A673 (cell line): ENCODE measurements around the gene DISP3. TPM values are rescaled to one million over a fixed set of nuclear protein-coding genes. Genes with fewer than 3 reads are reported as not detected.
"Not testable (repeated sequence)": the region's sequence is repeated elsewhere in the genome, so short reads cannot be mapped to it uniquely, and the experiment has no call there.

Source experiments
- BruUV-seq: library from RNA; stranded (reverse); fragments of 400-500 nt; replicated peaks from 2 replicates; lab custom pipeline; 2021; lab: Mats Ljungman, UMichigan
- CTCF ChIA-PET: fragments of 300-600 bp; sonication (Branson Sonifier 250); formaldehyde crosslinking; loops from one replicate; lab custom pipeline; 2022; ENCODE audit warnings: antibody characterized with exemption; lab: Charles Lee
- POLR2A ChIA-PET: fragments of 300-600 bp; sonication (Branson Sonifier 250); formaldehyde crosslinking; loops from one replicate; lab custom pipeline; 2022; ENCODE audit warnings: antibody characterized with exemption; ENCODE audit not compliant: low non-redundant PET; lab: Charles Lee
- DNase-seq: peaks from one replicate; pipeline ENCODE4 v3.0.0-alpha.2; 2015; ENCODE audit warnings: low spot score
- H3K27ac ChIP-seq: fragments of 200-600 bp; sonication (generic); 2 replicates; pipeline ENCODE4 v1.5.1; 2016; ENCODE audit warnings: mixed run types, low read depth, mild to moderate bottlenecking, mixed read lengths, antibody characterized with exemption, low read length; ENCODE audit not compliant: poor library complexity, severe bottlenecking
- H3K27me3 ChIP-seq: fragments of 200-600 bp; sonication (generic); replicated peaks from 2 replicates; pipeline ENCODE4 v1.6.1; 2017; ENCODE audit warnings: mixed run types, low read depth, mild to moderate bottlenecking, mixed read lengths, antibody characterized with exemption, low read length; ENCODE audit not compliant: insufficient read depth, poor library complexity
- H3K36me3 ChIP-seq: fragments of 200-600 bp; sonication (generic); 2 replicates; pipeline ENCODE4 v1.6.1; 2016; ENCODE audit warnings: mixed run types, mild to moderate bottlenecking, mixed read lengths, antibody characterized with exemption, low read length; ENCODE audit not compliant: insufficient read depth, poor library complexity, severe bottlenecking
- H3K4me1 ChIP-seq: fragments of 200-600 bp; sonication (generic); 2 replicates; pipeline ENCODE4 v1.6.1; 2017; ENCODE audit warnings: mixed run types, mild to moderate bottlenecking, mixed read lengths, antibody characterized with exemption, low read length; ENCODE audit not compliant: insufficient read depth, poor library complexity, severe bottlenecking
- H3K4me3 ChIP-seq: fragments of 200-600 bp; sonication (generic); 2 replicates; pipeline ENCODE4 v1.5.1; 2016; ENCODE audit warnings: low read depth, mixed run types, mild to moderate bottlenecking, mixed read lengths, low read length; ENCODE audit not compliant: poor library complexity, severe bottlenecking
- H3K9me3 ChIP-seq: fragments of 200-600 bp; sonication (generic); 2 replicates; pipeline ENCODE4 v1.6.1; 2016; ENCODE audit warnings: mixed run types, low read depth, mild to moderate bottlenecking, mixed read lengths, antibody characterized with exemption, low read length; ENCODE audit not compliant: poor library complexity, severe bottlenecking
- EZH2 ChIP-seq: fragments of 200-600 bp; sonication (generic); IDR thresholded peaks from 2 replicates; pipeline ENCODE4 v1.6.1; 2017; ENCODE audit warnings: borderline replicate concordance, low read depth, mild to moderate bottlenecking, mixed read lengths, antibody characterized with exemption, low read length; ENCODE audit not compliant: poor library complexity, severe bottlenecking
- intact Hi-C: fragments of 100-400 bp; cut with micrococcal nuclease; formaldehyde crosslinking; loops from one replicate; pipeline ENCODE4 v1.10.0; 2022; ENCODE audit not compliant: unreplicated experiment
- total RNA-seq: library from RNA; stranded (reverse); gene quantifications from 2 replicates; pipeline ENCODE4 v1.2.3, GENCODE V29; 2021
- TF ChIP-seq, protein P1 (sequence below): fragments of 300-800, 200-600 bp; sonication (generic); conservative IDR thresholded peaks from 2 replicates; pipeline ENCODE4 v1.5.1; 2017; ENCODE audit warnings: low read depth, mild to moderate bottlenecking, antibody characterized with exemption, low read length, moderate library complexity, mixed read lengths

Gene DISP3
- total RNA-seq, 1 experiment from 2014 or later, result 0.49 TPM

- intact Hi-C loops, result no loop called here
- POLR2A ChIA-PET, result no interaction called here
- H3K27ac ChIP-seq, result no peak overlapping the region
- BruUV-seq, result no TSS peak
- peaks cover 45% of the 10 kb centered on the region for H3K27me3 ChIP-seq
- no peaks in the 10 kb centered on the region for H3K4me1 ChIP-seq
- CTCF ChIA-PET, result no interaction called here
- H3K4me3 ChIP-seq, result no peak overlapping the region
- TF ChIP-seq, protein P1, sequence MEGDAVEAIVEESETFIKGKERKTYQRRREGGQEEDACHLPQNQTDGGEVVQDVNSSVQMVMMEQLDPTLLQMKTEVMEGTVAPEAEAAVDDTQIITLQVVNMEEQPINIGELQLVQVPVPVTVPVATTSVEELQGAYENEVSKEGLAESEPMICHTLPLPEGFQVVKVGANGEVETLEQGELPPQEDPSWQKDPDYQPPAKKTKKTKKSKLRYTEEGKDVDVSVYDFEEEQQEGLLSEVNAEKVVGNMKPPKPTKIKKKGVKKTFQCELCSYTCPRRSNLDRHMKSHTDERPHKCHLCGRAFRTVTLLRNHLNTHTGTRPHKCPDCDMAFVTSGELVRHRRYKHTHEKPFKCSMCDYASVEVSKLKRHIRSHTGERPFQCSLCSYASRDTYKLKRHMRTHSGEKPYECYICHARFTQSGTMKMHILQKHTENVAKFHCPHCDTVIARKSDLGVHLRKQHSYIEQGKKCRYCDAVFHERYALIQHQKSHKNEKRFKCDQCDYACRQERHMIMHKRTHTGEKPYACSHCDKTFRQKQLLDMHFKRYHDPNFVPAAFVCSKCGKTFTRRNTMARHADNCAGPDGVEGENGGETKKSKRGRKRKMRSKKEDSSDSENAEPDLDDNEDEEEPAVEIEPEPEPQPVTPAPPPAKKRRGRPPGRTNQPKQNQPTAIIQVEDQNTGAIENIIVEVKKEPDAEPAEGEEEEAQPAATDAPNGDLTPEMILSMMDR, result no peak
- TF ChIP-seq EZH2, result no peak
- no peak for DNase-seq
- no peaks in the 10 kb centered on the region for H3K36me3 ChIP-seq
- no peaks in the 10 kb centered on the region for H3K9me3 ChIP-seq
Observed at GRCh38 chr1:11576109-11576875, 97.3 kb downstream of the DISP3 start.

GRCh38 chr1:11578004-11578403 is 99.0 kb downstream of the DISP3 start:
- ChIA-PET CTCF (no interaction called here), POLR2A (no interaction called here)
- Histone ChIP-seq H3K36me3 (no peaks in the 10 kb centered on the region), H3K27ac (no peak overlapping the region), H3K4me1 (no peaks in the 10 kb centered on the region), H3K9me3 (no peaks in the 10 kb centered on the region), H3K27me3 (peaks cover 44% of the 10 kb centered on the region), H3K4me3 (no peak overlapping the region)
- no peak for TF ChIP-seq EZH2
- intact Hi-C loops, result no loop called here
- BruUV-seq, result no TSS peak
- no peak for DNase-seq

- no peak for TF ChIP-seq EZH2
- no peaks in the 10 kb centered on the region for H3K4me1 ChIP-seq
Observed at GRCh38 chr1:11579506-11579905, 100.6 kb downstream of the DISP3 start.

GRCh38 chr1:11580049-11580448 is 101.1 kb downstream of the DISP3 start:
- H3K27ac ChIP-seq, POLR2A ChIA-PET, intact Hi-C loops, BruUV-seq, DNase-seq, H3K9me3 ChIP-seq, H3K4me1 ChIP-seq, H3K4me3 ChIP-seq, H3K36me3 ChIP-seq: not testable (repeated sequence)
- peaks cover 60% of the 10 kb centered on the region for H3K27me3 ChIP-seq
- CTCF ChIA-PET, result interaction anchor here (0.6 kb wide), 1 partner anchor 14 kb away, joined by 3 read pairs; no protein-coding TSS in a partner anchor

More at GRCh38 chr1:11579506-11579905, 100.6 kb downstream of the DISP3 start:
- Histone ChIP-seq H3K36me3 (no peaks in the 10 kb centered on the region), H3K27ac (no peak overlapping the region), H3K9me3 (no peaks in the 10 kb centered on the region), H3K27me3 (peaks cover 55% of the 10 kb centered on the region), H3K4me3 (no peak overlapping the region)
- ChIA-PET POLR2A (no interaction called here), CTCF (interaction anchor here (0.6 kb wide), 1 partner anchor 13 kb away, joined by 3 read pairs; no protein-coding TSS in a partner anchor)
- no peak for DNase-seq
- no TSS peak for BruUV-seq
- intact Hi-C loops, result no loop called here
